GM18867 (cell line): ENCODE data around the gene FHIT.

Experiments used
- ATAC-seq: cut with Tn5 transposase; IDR thresholded peaks from one replicate; pipeline ENCODE4 v1.9.1; 2021; ENCODE audit warnings: mild to moderate bottlenecking, moderate library complexity; ENCODE audit not compliant: unreplicated experiment

FHIT gene

DNA sequence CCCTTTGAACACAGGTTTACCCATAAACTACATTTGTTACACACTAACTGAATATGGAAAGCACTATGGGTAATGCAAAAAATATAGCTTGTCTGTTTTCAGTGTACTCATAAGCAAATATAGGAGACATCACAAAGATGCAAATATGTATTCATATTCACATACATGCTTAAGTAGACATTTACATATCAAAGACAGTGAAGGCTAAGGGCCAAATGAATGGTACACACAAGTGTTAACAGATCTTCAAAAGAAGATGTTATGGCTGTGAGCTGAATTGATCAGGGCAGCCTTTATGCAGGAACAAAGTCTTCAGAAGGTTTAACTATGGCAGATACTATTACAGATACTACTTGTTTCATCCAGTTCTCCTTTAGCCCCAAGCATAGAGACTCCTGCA is 384.1 kb downstream of the FHIT start:
- no peak for ATAC-seq

DNA sequence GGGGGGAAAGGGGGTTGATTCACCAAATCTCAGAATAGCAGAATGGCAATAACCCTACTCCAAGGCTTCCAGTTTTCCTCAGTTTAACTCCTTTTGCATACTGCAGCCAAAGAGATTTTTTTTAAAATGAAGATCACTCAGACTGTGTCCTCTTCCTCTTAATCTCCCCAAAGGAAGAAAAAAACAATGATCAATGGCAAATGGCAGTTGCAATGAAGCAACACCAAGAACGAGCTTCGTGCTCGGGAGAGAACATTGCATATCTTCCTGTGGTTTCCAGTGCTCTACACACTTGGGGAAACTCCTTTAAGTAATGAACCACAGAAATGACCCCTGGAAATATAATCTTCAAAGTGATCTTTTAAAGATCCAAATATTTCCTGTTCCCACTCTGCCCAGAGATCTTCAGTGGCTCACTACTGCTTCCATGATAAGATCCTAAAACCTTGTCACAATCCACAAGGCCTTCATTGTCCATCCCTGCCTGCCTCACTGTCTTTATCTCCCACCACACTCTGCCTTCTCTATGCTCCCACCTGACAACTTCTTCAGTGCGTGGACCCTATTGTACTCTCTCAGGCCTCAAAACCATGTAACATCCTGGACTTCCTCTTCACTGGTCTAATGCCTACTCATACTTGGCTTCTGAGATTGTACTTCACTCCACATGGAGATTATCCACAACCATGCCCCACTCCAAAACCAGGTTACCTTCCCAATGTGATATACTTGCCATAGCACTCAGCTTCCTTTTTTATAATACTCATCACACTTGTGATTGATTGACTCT is 394.8 kb downstream of the FHIT start:
- ATAC-seq: no peak

DNA sequence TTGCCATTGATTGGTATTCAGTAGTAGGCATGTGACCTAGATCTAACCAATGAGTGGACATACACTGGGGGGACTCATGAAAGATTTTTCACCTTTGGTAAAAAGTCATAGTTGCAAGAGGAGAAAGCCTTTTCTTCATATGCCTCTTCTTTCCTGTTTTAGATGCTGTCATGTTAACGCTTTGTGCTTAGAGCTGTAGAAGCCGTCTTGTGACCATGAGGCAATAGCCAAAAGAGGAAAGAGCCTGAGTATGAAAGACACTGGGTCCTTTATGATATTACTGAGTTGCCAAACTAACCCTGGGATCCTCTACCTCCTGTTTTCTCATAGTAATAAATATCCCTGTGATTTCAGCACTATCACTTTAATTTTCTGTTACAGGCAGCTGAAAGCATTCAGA is 396.0 kb downstream of the FHIT start:
- no peak for ATAC-seq

DNA sequence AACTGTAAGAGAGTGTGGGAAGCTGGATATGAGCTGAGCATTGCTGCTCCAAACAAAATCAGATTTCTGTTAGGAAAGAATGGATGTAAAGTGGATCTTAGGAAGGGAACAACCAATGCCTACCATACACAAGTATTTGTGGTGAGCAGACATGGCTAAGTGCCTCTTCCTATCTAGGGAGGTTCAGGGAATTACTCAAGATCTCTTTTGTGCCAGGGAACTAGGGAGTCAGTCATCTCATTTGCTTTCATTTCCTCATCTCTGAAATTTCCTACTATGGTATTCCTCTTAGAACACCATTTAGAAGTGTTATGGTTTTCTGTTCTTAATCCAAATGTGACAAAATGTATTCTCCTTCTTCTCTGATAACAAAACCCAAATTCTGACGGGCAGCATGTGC is 396.5 kb downstream of the FHIT start:
- no peak for ATAC-seq

DNA sequence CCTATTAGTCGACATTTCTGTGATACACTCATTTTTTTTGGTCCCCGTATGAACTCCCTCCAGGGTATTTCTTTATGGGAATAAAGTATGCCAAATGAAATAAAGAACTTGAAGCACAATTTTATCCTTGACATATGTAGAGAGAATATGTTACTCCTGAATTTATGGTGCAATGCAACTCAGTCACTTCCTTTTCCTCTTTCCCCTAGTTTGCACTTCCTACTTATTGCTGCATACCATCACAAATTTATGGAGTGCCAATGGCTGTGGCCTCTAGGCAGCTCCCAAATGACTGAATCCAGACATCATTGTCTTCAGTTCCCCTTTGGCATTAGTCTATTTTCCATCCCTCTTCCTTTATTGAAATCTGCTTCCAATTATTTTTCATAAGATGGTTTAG is 403.5 kb downstream of the FHIT start:
- ATAC-seq: no peak

DNA sequence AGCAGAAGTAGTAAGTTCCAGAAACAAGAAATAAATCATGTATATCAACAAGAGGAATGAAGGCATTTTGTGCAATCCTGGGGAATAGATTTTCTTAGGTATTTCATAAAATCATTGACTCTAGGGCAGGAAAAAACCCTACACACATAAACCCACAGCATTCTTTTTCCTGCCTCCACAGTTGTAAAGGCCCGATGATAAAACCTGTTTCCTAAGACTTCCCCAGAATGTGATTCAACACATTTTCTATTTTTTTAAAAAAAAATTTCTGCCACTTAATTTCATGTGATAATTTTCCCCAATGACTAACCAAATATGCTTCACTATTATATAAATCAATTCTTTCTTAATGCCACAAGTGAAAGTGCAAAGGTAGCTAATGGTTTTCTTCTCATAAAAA is 407.0 kb downstream of the FHIT start:
- ATAC-seq: no peak

DNA sequence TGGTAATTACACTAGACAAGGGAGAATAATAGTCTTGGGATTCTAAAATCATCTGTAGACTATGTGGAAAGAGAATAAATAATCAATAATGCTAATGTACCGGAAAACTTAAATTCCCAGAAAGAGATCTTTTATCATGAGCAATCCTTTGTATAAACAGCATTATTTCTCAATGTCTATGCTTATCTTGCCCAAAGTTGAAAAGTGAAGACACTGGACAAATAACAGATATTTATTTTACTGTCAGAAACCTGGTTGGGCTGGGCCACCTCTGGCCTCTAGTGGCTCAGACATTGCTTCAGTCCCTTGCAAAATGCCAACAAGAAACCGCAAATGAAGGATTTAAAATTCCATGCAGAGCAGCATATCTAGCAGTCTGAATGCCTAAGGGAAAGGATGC is 409.9 kb downstream of the FHIT start:
- no peak for ATAC-seq

DNA sequence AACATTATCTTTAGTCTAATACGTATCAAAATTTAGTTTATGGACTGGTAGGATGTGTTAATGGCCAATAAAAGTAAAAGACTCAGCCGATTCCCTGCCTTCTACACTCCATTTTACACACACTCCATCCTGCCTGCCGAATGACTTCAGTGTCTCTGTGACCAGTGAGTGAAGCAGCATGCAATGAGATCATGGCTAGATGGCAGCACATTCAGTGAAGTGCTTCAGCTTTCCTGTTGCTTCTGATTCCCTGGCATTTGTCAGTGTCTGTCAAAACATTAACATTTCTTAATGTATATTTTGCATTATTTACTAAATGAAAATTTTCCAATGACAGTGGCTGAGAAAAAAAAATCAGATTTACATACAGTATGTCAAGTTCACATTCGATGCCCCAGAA is 412.0 kb downstream of the FHIT start:
- no peak for ATAC-seq

DNA sequence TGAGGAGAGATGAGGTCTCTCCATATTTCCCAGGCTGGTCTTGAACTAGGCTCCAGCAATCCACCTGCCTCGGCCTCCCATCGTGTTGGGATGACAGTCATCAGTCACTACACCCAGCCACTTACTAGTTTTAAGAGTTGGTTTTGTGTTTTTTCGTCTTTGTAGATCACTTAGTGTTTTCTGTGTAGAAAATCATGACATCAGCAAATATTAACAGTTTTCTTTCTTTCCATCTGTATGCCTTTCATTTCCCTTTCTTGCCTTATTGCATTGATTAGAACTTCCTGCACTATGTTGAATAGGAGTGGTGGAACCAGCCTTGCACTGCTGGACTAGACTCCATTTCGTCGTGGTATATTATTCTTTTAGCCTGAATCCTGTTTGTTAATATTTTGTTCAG is 415.5 kb downstream of the FHIT start:
- no peak for ATAC-seq

DNA sequence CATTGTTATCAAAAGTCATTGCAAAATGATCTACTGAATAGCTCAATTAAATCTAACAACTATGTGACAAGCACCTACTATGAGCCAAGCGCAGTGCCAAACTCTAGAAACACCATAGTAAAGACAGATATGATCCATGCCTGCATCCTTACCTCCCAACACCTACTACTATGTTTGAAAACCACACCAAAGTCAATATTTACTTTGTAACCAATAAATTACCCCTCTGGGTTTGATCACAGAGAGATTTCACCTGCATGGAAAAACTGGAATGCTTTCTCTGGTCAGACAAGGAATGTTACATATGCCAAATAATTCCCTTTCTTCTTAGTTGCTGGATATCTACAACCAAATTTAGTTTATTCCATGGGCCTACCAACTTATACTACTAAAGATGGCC is 422.2 kb downstream of the FHIT start:
- ATAC-seq: no peak

DNA sequence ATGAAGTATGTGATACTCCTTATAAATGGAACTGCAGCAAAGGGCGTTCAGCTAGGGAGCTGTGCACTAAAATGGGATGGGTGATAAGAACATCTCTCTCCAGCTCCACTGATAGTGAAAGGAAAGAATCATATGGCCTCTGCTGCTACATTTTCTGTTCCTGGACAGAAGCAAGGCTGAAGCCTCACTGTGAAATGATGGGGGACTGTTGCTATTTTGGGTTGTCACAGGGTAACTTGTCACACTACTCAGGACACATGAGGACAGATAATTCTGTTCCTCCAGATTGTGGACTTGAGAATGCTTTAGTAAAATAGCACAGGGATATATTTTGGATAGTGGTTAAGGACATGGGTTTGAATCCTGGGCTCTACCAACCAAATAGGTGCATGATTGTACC is 423.6 kb downstream of the FHIT start:
- no peak for ATAC-seq

DNA sequence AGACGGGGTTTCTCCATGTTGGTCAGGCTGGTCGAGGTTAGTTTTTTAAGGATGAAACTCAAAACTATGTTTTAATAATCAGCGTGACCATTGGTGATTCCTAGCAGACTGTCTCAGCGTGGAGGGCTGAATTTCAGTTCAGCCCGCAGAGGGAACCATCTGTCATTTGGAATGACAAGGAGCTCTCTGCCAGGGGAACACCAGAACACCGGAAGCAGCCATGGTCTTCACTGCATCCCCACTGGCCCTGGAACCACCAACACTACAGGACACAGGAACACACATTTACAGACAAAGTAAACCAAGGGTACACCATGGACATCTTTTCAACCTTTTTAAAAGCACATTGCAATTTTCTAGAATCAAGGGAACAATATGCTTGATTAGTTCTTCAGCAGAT is 424.7 kb downstream of the FHIT start:
- ATAC-seq: no peak

DNA sequence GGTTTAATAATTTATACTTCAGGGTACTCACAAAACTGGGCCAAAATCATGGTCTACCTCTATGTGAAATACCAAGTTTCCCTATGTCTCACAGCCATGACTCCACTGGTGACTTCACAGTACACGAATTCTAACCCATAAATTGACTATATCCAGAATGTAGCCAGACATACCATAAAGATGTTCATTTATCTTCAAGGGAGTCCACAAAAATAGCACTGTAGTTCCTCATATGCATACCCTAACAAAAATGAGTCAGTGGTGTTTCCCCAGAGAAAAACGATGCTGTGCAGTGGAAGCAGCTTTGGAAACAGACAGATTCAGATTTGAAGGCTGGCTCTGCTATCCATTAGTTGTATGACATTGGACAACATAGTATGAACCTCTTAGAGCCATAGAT is 438.8 kb downstream of the FHIT start:
- ATAC-seq: no peak

DNA sequence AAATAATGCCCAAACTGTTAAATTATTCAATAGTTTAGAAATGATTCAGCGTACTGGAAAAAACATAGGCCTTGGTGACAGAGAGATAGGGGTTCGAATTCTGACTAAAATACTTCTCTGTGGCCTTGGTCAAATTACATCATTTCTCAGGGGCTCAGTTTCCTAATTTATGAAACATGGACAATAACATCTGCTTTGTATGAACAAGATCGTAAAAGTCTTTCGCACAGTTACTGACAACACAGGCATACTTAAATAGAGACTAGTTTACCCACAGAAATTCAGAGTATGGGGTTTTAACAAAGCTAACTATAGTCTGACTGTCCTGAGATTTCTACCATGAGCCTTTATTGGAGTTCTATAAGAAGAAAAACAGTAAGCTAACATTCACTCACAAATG is 440.4 kb downstream of the FHIT start:
- no peak for ATAC-seq

DNA sequence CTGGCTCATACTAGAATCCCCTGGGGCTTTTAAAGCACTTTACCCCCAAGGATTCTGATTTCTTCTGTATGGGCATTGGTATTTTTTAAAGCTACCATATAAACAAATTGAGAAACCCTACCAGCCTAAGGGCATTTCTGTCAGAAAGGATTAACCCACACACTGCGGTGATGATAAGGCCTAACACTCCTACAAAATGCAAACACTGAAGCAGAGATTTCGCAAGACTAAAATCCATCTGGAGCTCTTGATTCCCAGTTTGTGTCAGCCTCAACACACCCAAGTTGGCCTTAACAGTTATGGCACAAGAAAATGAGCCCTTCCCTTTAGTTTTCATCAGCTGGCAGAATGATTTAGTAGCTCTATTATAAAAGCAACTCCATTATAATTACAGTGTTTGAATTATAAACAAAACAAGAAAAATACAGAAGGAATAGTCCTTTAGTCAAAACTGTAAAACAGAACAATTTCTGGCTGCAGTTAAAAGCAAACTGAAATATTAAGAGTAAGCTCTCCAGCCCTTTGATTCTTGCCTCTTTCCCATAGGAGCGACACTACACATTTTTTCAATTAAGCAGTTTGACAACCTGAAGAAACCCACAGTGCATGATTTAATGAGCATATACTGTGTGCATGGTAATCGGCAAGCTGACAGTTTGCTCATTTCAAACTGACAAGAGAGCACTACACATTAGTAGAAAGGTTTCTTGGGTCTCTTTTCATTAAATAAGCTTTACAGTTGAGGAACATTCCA is 441.2 kb downstream of the FHIT start:
- no peak for ATAC-seq

DNA sequence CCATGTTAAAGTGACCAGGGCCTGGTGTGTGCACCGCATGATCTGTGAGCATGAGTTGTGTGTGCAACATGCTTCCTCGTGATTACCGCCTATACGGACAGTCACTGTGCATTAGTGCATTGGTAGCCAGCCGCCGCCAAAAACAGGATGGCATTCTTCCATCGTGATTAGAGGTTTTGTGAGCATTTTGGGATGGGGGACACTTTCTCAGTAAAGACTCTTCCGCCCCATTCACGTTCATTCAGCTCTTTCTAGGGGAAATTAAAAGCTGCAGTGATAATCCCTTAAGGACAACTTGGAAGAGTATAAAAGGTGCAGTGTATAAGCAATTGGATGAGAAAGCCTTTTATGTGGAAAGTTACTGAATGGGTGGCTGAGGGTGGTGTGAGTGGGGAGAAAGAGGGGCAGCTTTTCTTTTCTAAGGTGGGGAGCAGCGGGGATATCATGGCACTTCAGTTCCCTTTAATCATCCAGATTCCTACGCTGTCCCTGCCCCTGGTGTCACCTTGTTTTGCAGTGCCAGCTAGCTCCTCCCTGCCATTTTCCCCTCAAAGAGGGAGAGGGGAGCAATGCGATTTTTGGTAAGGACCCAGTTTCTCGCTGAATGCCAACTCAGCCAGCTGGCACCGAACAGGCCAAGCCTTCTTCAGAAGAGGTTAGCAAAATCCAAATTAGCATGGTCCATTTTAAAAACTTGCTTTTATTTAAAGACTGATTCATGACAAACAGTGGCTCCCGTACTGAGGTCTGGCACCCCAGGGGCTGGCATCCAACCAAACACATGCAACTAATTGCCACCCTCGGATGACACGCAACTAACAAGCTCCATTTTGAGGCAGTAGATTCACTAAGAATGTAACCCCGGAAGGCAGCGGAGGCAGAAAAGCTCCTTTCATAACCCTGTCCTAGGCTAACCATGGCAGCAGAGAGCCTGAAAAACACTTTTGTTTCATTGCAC is 447.8 kb downstream of the FHIT start:
- ATAC-seq: no peak

DNA sequence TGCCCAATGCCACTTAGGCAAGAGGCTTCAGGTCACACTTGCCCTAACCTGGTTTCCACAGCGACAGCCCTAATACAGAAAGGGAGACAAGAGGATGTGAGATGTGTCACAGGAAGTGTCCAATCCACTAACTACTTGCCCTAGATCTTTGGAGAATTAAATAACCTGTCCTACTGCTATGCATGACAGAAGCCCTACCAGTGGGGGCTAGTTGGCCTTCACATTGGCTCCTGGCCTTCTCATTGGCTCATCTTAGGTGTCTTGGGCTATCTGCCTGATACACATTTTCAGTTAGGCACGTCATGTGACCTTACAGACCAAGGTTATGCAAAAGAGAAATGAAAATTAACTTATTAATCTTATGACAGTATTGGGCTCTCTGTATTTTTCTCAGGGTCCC is 449.9 kb downstream of the FHIT start:
- no peak for ATAC-seq

DNA sequence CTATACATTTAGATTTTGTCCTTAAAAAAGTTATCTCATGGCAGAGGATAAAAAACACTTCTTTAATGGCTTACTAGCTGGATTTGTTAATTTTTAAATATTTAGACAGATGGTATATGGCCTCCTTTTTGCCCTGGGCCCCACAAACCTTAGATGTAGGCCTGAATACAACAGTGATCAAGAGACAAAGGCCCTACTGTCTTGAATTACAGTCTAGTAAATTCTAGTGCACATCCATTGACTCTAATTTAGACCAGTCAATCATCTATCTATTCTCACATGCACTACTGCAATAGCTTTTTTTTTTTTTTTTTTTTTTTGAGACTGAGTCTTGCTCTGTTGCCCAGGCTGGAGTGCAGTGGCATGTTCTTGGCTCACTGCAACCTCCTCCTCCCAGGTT is 452.8 kb downstream of the FHIT start:
- ATAC-seq: no peak

DNA sequence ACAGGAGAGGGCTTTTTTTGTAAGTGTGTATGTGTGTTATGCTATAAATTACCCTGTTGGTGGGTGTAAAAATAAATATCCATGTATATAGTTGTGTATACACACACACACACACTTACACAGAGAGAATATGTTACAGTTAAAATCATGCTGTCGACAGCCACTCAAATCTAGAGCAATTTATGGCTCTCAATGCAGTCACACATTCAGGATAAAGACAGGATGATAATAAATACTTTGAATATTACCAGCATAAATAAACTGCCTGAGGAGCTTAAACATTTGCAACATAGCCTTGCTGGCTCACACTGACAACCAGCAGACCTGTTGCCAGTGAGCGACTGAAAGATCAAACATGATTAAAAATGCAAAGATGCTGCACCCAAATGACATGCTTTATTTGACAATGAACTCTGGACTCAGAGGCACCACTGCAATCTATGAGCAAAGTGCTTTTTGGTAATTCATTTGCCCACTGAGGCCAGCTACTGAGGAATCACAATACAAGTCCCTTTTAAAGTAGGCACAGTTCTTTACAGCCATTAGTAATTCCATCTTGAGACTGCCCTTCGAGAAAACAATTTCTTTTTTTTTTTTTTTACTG is 458.9 kb downstream of the FHIT start:
- no peak for ATAC-seq

DNA sequence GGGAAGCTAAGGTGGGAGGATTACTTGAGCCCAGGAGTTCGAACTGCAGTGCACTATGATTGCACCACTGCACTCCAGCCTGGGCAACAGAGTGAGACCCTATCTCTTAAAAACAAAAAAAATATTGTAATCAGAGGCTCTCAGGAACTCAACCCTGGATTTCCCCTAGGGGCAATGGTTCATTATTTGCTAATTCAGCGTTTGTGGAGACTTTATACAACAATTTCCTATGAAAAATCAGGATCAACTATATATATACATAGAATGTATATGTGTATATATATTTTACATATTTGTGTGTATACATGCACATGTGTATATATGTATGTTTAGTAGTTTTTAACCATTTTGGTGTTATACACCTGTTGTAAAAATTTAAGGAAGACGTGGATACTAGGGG is 463.1 kb downstream of the FHIT start:
- ATAC-seq: no peak

DNA sequence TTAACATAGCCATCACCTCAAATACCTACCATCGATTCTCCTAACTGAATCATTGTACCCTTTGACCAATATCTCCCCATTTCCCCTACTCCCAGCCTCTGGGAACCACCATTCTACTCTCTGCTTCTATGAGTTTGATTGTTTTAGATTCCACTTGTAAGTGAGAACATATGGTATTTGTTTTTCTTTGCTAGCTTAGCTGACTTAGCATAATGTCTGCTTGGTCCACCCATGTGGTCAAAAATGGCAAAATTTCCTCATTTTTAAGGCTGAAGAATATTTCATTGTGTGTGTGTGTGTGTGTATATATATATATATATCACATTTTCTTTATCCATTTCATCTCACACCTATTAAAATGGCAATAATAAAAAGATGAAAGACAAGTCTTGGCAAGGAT is 469.3 kb downstream of the FHIT start:
- no peak for ATAC-seq
